ENCODE data around the gene HOXD12.

Gene HOXD12

DNA sequence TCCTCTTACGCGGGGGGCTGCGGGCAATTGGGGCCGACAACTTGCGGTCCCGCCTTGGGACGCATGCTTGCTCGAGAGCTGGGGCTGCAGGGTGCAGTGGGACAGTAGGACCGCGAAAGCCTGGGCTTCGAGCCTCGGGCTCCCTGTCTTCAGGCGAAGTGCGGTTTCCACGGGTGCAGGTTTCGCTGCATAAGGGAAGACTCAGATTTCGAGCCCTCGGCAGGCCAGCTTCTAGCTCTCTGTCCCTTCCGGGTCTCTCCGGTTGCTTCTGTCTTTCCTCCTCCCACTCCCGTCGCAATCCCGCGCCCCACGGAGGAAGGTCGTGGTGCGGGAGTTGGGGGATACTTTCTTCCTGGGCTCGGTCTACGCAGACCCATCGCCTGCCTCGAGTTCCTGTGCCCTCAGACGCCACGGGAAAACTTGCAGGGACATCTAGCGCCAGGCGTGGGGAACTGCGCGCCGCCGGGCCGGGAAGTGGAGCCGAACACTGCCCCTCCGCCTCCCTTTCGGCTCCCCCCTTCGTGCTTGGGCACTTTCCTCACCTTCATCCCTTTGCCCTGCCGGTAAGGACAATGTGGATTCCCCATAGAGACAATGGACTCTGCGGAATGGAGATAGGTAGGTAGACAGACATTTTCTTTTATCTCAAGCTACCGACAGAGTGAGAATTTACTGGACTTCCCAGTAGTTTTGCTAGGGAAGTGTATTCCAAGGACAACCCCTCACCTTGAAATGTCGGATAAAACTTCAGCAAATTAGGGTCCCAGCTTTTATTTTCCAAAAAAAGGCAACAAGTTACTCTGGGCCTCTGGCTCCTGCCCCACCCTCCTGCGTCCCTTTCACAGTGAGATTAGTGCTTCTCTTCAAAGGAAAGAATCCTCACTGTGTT lies 11.3 kb upstream of the HOXD12 start:
- Histone ChIP-seq H3K36me3 (ENCODE audit: control insufficient read depth, insufficient read depth, low read length) (no peaks in the 10 kb centered on the region), H3K9ac (ENCODE audit: low read length) (peak overlapping the region; percentile 22), H3K4me1 (ENCODE audit: control insufficient read depth, insufficient read depth, low read length) (peaks cover 36% of the 10 kb centered on the region), H3K4me3 (ENCODE audit: low read depth, low read length) (peak overlapping the region; percentile 54), H3K27ac (ENCODE audit: low read depth, low read length) (no peak overlapping the region), H3K9me3 (ENCODE audit: control insufficient read depth, insufficient read depth, low read depth, low read length) (no peaks in the 10 kb centered on the region), H3K27me3 (ENCODE audit: control insufficient read depth, insufficient read depth, low read length) (peaks cover 100% of the 10 kb centered on the region)

DNA sequence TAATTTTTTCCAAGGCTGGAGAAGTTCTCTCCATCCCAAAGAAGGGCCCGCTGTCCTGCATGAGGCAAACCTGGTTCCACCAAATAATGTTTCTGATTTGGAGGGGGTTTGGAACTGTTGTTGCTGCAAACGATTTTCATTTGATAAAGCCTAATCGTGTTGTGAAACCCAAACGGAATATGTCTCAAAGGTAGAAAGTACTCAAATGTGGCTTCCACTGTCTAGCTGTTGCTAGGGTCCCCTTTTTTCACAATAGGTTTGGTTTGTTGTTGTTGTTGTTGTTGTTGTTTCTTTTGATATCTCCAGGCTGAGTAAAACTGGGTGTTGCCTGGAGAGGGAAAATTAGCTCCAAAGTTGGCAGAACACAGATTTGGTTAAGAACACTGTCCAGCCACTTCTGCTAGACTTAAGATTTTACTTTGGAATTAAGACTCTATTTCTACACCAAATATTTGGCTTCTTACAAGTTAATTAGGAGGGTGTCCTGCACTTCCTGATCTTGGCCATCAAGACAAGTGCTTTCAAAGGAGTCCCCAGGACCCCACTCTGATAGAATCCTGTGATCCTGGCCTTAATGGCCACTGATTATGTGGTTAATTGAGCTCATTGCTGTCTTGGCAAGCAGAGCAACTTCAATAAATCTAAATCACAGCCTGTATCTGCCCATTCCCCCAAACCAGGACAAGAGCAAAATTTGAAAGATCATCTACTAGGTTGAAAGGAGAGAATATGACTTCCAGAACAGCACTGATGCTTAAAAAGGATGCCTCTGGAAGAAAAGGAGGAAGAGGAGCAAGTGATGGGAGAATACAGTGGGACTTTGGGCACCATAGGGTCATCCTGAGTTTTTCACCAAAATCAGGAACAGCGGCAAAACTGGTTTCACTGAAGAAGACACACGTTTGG lies 10.4 kb upstream of the HOXD12 start:
- Histone ChIP-seq H3K36me3 (ENCODE audit: control insufficient read depth, insufficient read depth, low read length) (no peaks in the 10 kb centered on the region), H3K27ac (ENCODE audit: low read depth, low read length) (no peak overlapping the region)

DNA sequence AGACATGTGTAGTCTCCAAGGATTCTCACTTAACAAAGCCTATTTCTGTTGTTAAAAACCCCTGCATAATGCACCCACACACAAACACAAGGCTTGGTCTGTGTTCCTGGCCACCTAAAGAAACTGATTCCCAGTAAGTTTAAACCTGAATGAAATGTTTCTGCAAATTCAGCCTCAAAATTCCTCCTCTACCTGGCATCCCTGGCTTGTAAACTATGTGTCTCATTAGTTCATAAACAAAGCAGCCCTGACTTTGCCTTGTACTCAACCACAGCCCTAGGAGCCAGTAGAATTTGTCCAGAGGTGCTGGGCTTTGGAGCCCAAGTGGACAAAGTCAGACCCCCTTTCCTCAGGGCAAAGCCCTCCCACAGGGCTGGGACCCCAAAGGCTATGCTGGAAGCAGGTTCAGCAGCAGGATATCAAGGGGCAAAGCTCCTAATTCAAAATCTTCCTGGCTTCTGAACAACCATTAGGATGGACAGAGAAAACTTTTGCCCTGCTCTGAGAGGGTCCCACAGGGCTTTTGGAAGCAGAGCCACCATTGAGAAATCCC lies 9.7 kb upstream of the HOXD12 start:
- no peak overlapping the region for H3K27ac ChIP-seq (ENCODE audit: low read depth, low read length)
- H3K9me3 ChIP-seq (ENCODE audit: control insufficient read depth, insufficient read depth, low read depth, low read length): no peaks in the 10 kb centered on the region
- peaks cover 31% of the 10 kb centered on the region for H3K4me1 ChIP-seq (ENCODE audit: control insufficient read depth, insufficient read depth, low read length)
- peaks cover 100% of the 10 kb centered on the region for H3K27me3 ChIP-seq (ENCODE audit: control insufficient read depth, insufficient read depth, low read length)
- H3K9ac ChIP-seq (ENCODE audit: low read length): no peak overlapping the region
- H3K36me3 ChIP-seq (ENCODE audit: control insufficient read depth, insufficient read depth, low read length): no peaks in the 10 kb centered on the region
- H3K4me3 ChIP-seq (ENCODE audit: low read depth, low read length): no peak overlapping the region

More for the DNA sequence above, 10.4 kb upstream of the HOXD12 start:
- Histone ChIP-seq H3K4me1 (ENCODE audit: control insufficient read depth, insufficient read depth, low read length) (peaks cover 35% of the 10 kb centered on the region), H3K9ac (ENCODE audit: low read length) (no peak overlapping the region), H3K27me3 (ENCODE audit: control insufficient read depth, insufficient read depth, low read length) (peaks cover 100% of the 10 kb centered on the region), H3K4me3 (ENCODE audit: low read depth, low read length) (no peak overlapping the region; the same call in 1 of the 2 replicates), H3K9me3 (ENCODE audit: control insufficient read depth, insufficient read depth, low read depth, low read length) (no peaks in the 10 kb centered on the region)

DNA sequence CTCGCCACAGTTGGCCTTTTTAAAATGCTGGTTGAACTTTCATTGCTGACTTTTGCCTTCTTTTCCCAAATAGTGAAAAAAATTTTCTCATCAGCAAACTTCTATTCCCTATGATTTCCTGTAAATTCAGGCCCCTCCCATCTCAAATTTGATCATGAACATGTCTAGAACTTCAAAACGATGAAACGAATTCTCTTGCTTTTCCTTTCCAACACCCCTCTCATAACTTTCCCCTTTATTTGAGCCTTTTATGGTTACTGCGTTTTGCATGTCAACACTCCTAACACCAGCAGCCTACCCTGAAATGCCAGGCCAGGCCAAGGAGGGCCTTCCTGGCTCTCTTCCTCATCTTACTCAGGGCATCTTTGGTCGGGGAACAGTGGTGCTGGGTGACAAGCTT lies 8.7 kb upstream of the HOXD12 start:
- Histone ChIP-seq H3K4me3 (ENCODE audit: low read depth, low read length) (no peak overlapping the region), H3K4me1 (ENCODE audit: control insufficient read depth, insufficient read depth, low read length) (peaks cover 25% of the 10 kb centered on the region), H3K27me3 (ENCODE audit: control insufficient read depth, insufficient read depth, low read length) (peaks cover 100% of the 10 kb centered on the region), H3K27ac (ENCODE audit: low read depth, low read length) (no peak overlapping the region), H3K9me3 (ENCODE audit: control insufficient read depth, insufficient read depth, low read depth, low read length) (no peaks in the 10 kb centered on the region), H3K9ac (ENCODE audit: low read length) (no peak overlapping the region), H3K36me3 (ENCODE audit: control insufficient read depth, insufficient read depth, low read length) (no peaks in the 10 kb centered on the region)

DNA sequence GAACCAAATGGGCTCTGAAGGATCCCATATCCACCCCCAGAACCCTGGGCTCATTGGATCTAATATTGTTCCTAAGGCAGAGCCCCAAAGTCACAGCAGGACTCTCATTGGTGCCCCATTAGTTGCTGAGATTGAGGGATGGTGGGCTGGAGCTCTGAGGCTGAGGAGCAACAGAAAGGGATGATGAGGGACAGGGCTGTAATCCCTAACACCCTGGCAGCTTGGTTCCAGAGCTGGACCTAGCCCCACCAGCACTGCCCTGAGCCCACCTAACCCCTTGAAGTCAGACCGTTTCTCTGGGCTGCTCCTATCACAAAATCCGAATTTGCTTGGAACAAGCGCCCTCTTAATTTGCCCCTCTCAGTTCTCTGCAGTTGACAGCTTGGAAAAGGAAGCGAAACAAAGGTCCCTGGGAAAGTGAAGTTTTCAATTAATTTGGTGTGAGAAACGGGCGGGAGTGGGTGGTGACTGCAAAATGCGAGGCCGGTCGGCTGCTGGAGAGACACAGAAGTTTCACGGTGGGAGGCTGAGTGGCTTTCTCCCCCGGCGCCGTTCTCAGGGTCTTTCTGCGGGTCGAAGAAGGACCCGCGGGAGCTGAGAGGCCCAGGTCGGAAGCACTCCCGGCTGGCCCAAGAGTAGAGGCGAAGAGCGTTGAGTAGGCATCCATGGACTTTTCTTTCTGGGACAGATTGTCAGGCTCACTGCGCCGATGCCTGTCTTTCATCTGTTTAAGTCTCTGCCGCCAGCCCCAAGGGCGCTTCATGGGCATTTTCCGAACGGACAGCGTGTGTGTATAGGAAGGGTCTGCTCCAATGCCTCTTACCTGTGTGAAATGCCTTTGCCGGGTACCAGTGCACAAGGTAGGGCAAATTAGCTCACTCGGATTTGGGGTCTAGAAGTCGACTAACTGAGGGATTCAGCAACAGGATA lies 8.0 kb upstream of the HOXD12 start:
- H3K9ac ChIP-seq (ENCODE audit: low read length): no peak overlapping the region

DNA sequence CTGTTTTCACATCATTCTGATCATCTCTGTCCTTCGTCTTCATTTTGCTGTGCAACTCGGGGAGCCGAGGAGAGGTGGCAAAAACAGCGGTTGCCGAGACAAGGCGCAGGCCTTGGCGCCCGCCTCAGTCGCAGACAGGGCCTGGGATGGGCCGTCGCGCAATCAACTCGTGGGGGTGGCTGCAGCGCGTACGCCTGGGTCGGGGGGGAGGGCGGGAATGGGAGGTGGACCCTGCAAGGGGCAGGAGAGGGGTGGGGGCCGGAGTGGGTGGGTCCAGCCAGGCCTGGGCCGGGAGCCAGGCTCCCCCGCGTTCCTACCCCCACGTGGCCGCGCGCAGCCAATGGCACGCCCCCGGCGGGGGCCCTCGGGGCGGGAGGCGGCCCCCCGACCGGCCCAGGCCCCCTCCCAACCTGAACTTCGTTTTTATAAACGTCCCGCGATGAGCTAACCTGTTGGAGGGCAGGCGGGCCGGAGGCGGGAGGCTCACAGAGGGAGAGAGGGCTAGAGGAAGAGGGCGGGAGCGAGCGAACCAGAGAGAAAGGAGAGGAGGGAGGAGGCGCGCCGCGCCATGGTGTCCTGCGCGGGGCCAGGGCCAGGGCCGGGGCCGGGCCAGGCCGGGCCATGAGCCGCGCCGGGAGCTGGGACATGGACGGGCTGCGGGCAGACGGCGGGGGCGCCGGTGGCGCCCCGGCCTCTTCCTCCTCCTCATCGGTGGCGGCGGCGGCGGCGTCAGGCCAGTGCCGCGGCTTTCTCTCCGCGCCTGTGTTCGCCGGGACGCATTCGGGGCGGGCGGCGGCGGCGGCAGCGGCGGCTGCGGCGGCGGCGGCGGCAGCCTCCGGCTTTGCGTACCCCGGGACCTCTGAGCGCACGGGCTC lies 7.1 kb upstream of the HOXD12 start, which contains the start of gene HOXD13:
Gene HOXD13, plus strand, starts transcription at position 452 of the 875 bp plus-strand sequence. Its CDS starts 170 bp downstream, at position 622.
- H3K4me3 ChIP-seq (ENCODE audit: low read depth, low read length): peak within 1 kb of the TSS; percentile 48
- peaks cover 100% of the 10 kb centered on the region for H3K27me3 ChIP-seq (ENCODE audit: control insufficient read depth, insufficient read depth, low read length)
- H3K9ac ChIP-seq (ENCODE audit: low read length): no peak within 1 kb of the TSS

More for the DNA sequence above, 8.0 kb upstream of the HOXD12 start:
- Histone ChIP-seq H3K4me3 (ENCODE audit: low read depth, low read length) (peak overlapping the region; percentile 42), H3K27ac (ENCODE audit: low read depth, low read length) (no peak overlapping the region), H3K9me3 (ENCODE audit: control insufficient read depth, insufficient read depth, low read depth, low read length) (no peaks in the 10 kb centered on the region), H3K4me1 (ENCODE audit: control insufficient read depth, insufficient read depth, low read length) (peaks cover 27% of the 10 kb centered on the region), H3K27me3 (ENCODE audit: control insufficient read depth, insufficient read depth, low read length) (peaks cover 100% of the 10 kb centered on the region), H3K36me3 (ENCODE audit: control insufficient read depth, insufficient read depth, low read length) (no peaks in the 10 kb centered on the region)

DNA sequence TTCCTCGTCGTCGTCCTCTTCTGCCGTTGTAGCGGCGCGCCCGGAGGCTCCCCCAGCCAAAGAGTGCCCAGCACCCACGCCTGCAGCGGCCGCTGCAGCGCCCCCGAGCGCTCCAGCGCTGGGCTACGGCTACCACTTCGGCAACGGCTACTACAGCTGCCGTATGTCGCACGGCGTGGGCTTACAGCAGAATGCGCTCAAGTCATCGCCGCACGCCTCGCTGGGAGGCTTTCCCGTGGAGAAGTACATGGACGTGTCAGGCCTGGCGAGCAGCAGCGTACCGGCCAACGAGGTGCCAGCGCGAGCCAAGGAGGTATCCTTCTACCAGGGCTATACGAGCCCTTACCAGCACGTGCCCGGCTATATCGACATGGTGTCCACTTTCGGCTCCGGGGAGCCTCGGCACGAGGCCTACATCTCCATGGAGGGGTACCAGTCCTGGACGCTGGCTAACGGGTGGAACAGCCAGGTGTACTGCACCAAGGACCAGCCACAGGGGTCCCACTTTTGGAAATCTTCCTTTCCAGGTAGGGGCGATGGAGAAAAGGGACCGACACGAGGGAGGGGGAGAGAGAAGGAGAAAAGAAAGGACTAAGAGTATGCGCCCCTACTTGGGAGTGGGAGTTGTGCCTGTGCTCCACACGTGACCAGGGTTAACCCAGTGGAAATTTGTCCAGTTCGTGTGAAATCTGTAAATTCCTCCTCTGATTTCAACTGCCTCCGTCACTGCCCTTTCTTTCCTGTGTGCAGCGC lies 6.3 kb upstream of the HOXD12 start:
- Histone ChIP-seq H3K9me3 (ENCODE audit: control insufficient read depth, insufficient read depth, low read depth, low read length) (no peaks in the 10 kb centered on the region), H3K27ac (ENCODE audit: low read depth, low read length) (no peak overlapping the region), H3K9ac (ENCODE audit: low read length) (no peak overlapping the region), H3K4me3 (ENCODE audit: low read depth, low read length) (peak overlapping the region; percentile 48), H3K27me3 (ENCODE audit: control insufficient read depth, insufficient read depth, low read length) (peaks cover 100% of the 10 kb centered on the region), H3K36me3 (ENCODE audit: control insufficient read depth, insufficient read depth, low read length) (no peaks in the 10 kb centered on the region), H3K4me1 (ENCODE audit: control insufficient read depth, insufficient read depth, low read length) (peaks cover 35% of the 10 kb centered on the region)

More for the DNA sequence above, 7.1 kb upstream of the HOXD12 start, which contains the start of gene HOXD13:
- Histone ChIP-seq H3K27ac (ENCODE audit: low read depth, low read length) (no peak within 1 kb of the TSS), H3K9me3 (ENCODE audit: control insufficient read depth, insufficient read depth, low read depth, low read length) (no peaks in the 10 kb centered on the region), H3K36me3 (ENCODE audit: control insufficient read depth, insufficient read depth, low read length) (no peaks in the 10 kb centered on the region), H3K4me1 (ENCODE audit: control insufficient read depth, insufficient read depth, low read length) (peaks cover 30% of the 10 kb centered on the region)

DNA sequence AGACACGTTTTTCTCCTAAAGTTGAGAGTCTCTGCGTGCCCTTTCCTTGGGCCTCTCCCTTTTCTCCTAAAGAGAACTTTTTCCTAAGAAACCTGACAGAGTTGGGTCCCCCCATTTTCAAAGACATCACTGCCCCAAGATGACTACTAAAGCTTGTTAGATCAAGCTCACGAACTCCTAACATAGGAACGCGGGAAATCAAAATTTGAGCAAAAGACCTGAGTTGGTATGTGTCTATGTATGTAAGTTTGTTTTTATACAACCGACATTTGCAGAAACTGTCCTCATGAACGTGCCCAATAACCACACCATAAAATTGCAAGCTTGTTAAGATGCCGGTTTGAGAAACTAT lies 5.7 kb upstream of the HOXD12 start:
- H3K4me1 ChIP-seq (ENCODE audit: control insufficient read depth, insufficient read depth, low read length): peaks cover 36% of the 10 kb centered on the region
- no peaks in the 10 kb centered on the region for H3K36me3 ChIP-seq (ENCODE audit: control insufficient read depth, insufficient read depth, low read length)
- H3K9ac ChIP-seq (ENCODE audit: low read length): no peak overlapping the region
- no peaks in the 10 kb centered on the region for H3K9me3 ChIP-seq (ENCODE audit: control insufficient read depth, insufficient read depth, low read depth, low read length)
- no peak overlapping the region for H3K27ac ChIP-seq (ENCODE audit: low read depth, low read length)
- peaks cover 100% of the 10 kb centered on the region for H3K27me3 ChIP-seq (ENCODE audit: control insufficient read depth, insufficient read depth, low read length)
- peak overlapping the region; percentile 48 for H3K4me3 ChIP-seq (ENCODE audit: low read depth, low read length)

DNA sequence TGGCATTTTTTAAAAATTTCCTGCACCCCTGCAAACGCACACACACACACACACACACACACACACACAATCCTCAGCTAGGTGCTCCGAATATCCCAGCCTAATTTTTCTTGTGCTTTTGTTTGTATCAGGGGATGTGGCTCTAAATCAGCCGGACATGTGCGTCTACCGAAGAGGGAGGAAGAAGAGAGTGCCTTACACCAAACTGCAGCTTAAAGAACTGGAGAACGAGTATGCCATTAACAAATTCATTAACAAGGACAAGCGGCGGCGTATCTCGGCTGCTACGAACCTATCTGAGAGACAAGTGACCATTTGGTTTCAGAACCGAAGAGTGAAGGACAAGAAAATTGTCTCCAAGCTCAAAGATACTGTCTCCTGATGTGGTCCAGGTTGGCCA lies 5.2 kb upstream of the HOXD12 start:
- H3K9ac ChIP-seq (ENCODE audit: low read length): no peak overlapping the region
- peaks cover 100% of the 10 kb centered on the region for H3K27me3 ChIP-seq (ENCODE audit: control insufficient read depth, insufficient read depth, low read length)
- H3K27ac ChIP-seq (ENCODE audit: low read depth, low read length): no peak overlapping the region
- no peaks in the 10 kb centered on the region for H3K36me3 ChIP-seq (ENCODE audit: control insufficient read depth, insufficient read depth, low read length)
- peak overlapping the region; percentile 4; the same call in 1 of the 2 replicates for H3K4me3 ChIP-seq (ENCODE audit: low read depth, low read length)
- H3K9me3 ChIP-seq (ENCODE audit: control insufficient read depth, insufficient read depth, low read depth, low read length): no peaks in the 10 kb centered on the region
- H3K4me1 ChIP-seq (ENCODE audit: control insufficient read depth, insufficient read depth, low read length): peaks cover 38% of the 10 kb centered on the region

Measured in HUES6 (cell line).